K562 (cell line): ENCODE data around the gene DIP2A.

Experiments used
- KLF10 ChIP-seq: fragments of 250-450 bp; sonication (Bioruptor Pico); IDR thresholded peaks from 2 replicates; pipeline ENCODE4 v1.6.1; 2021; ENCODE audit warnings: matching md5 sums
- POLR2A ChIP-seq: fragments of 450-650 bp; conservative IDR thresholded peaks from 2 replicates; pipeline ENCODE4 v1.6.1; 2016
- POLR2AphosphoS5 ChIP-seq: IDR thresholded peaks from 2 replicates; pipeline ENCODE4 v1.6.1; 2011; ENCODE audit warnings: mild to moderate bottlenecking, low read depth, low read length, moderate library complexity; ENCODE audit not compliant: control insufficient read depth, insufficient read depth
- RBM39 ChIP-seq: fragments of 200-400 bp; formaldehyde crosslinking; optimal IDR thresholded peaks from 2 replicates; pipeline ENCODE3; 2018; ENCODE audit warnings: low read depth, low read length
- TBP ChIP-seq: optimal IDR thresholded peaks from 2 replicates; pipeline ENCODE3; 2011; ENCODE audit warnings: low read depth, low read length, improper control_type of control experiment
- ZNF445 ChIP-seq: fragments of 250-450 bp; sonication (Bioruptor Pico); IDR thresholded peaks from 2 replicates; pipeline ENCODE4 v1.4.0; 2020; ENCODE audit warnings: low read depth, mild to moderate bottlenecking, moderate library complexity
- TF ChIP-seq, protein P1 (sequence below), 3 experiments: IDR thresholded peaks in 2 of 3; conservative IDR thresholded peaks in 1 of 3; 2 replicates each; pipeline ENCODE4 v1.5.1; 2011 to 2012; ENCODE audit warnings: low read length in 3 of 3, mild to moderate bottlenecking in 3 of 3, control low read depth in 2 of 3, improper control_type of control experiment in 1 of 3, inconsistent platforms in 1 of 3, low read depth in 1 of 3, mixed read lengths in 1 of 3, moderate library complexity in 1 of 3; ENCODE audit not compliant: insufficient read depth in 2 of 3
- TF ChIP-seq, protein P2 (sequence below): sonication (generic); formaldehyde crosslinking; IDR thresholded peaks from 2 replicates; pipeline ENCODE4 v1.9.0; 2022; ENCODE audit warnings: mild to moderate bottlenecking, missing genetic modification reagents
- TF ChIP-seq, protein P3 (sequence below): fragments of 250-450 bp; sonication (Bioruptor Pico); IDR thresholded peaks from 2 replicates; pipeline ENCODE4 v1.5.0; 2020; ENCODE audit warnings: mild to moderate bottlenecking

DNA sequence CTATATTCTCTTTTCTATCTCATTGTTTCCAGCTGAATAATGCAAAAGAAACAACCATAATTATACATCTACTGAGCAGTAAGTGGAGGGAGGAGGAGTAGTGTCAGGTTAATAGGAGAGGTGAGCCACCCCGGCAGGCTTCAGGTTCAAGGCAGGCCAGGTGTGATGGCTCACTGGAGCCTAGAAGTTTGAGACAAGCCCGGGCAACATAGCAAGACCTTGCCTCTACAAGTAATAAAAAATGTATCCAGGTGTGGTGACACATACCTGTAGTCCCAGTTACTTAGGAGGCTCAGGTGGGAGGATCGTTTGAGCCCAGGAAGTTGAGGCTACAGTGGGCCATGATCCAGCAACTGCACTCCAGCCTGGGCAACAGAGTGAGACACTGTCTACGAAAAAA lies 1.9 kb upstream of the DIP2A start:
- TF ChIP-seq KLF10 (CRISPR knock-in tag): no peak
- TF ChIP-seq POLR2A: no peak
- TF ChIP-seq, protein P1, sequence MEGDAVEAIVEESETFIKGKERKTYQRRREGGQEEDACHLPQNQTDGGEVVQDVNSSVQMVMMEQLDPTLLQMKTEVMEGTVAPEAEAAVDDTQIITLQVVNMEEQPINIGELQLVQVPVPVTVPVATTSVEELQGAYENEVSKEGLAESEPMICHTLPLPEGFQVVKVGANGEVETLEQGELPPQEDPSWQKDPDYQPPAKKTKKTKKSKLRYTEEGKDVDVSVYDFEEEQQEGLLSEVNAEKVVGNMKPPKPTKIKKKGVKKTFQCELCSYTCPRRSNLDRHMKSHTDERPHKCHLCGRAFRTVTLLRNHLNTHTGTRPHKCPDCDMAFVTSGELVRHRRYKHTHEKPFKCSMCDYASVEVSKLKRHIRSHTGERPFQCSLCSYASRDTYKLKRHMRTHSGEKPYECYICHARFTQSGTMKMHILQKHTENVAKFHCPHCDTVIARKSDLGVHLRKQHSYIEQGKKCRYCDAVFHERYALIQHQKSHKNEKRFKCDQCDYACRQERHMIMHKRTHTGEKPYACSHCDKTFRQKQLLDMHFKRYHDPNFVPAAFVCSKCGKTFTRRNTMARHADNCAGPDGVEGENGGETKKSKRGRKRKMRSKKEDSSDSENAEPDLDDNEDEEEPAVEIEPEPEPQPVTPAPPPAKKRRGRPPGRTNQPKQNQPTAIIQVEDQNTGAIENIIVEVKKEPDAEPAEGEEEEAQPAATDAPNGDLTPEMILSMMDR (IDR thresholded peaks at IDR 0.05 in 2 of 3, conservative IDR thresholded peaks at IDR 0.05 in 1 of 3; ENCODE audit: insufficient read depth in 2 of 3, low read depth in 1 of 3, low read length in 3 of 3): no peak
- no peak for TF ChIP-seq POLR2AphosphoS5
- no peak for TF ChIP-seq ZNF445 (CRISPR knock-in tag)
- no peak for TF ChIP-seq TBP
- TF ChIP-seq, protein P2, sequence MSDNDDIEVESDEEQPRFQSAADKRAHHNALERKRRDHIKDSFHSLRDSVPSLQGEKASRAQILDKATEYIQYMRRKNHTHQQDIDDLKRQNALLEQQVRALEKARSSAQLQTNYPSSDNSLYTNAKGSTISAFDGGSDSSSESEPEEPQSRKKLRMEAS (CRISPR knock-in tag): no peak
- TF ChIP-seq, protein P3, sequence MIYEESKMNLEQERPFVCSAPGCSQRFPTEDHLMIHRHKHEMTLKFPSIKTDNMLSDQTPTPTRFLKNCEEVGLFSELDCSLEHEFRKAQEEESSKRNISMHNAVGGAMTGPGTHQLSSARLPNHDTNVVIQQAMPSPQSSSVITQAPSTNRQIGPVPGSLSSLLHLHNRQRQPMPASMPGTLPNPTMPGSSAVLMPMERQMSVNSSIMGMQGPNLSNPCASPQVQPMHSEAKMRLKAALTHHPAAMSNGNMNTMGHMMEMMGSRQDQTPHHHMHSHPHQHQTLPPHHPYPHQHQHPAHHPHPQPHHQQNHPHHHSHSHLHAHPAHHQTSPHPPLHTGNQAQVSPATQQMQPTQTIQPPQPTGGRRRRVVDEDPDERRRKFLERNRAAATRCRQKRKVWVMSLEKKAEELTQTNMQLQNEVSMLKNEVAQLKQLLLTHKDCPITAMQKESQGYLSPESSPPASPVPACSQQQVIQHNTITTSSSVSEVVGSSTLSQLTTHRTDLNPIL (CRISPR knock-in tag): no peak
- TF ChIP-seq RBM39: no peak
